Panc1 (cell line): ENCODE results near the gene GPRC6A.

Source experiments
- CTCF ChIP-seq: fragments of 450-650 bp; IDR thresholded peaks from 2 replicates; pipeline ENCODE4 v1.5.1; 2017; ENCODE audit warnings: mild to moderate bottlenecking
- POLR2AphosphoS5 ChIP-seq: IDR thresholded peaks from 2 replicates; pipeline ENCODE4 v1.6.1; 2012; ENCODE audit warnings: mild to moderate bottlenecking, low read depth, low read length, moderate library complexity
- REST ChIP-seq, 2 experiments: IDR thresholded peaks; 2 replicates each; pipeline ENCODE4 v1.6.1; 2011 to 2012; ENCODE audit warnings: low read depth in 2 of 2, control low read depth in 1 of 2, low read length in 1 of 2, mild to moderate bottlenecking in 1 of 2, moderate library complexity in 1 of 2; ENCODE audit not compliant: insufficient read depth in 1 of 2
- SIN3A ChIP-seq: IDR thresholded peaks from 2 replicates; pipeline ENCODE4 v1.6.1; 2012; ENCODE audit warnings: low read depth, mild to moderate bottlenecking, low read length, moderate library complexity, borderline replicate concordance; ENCODE audit not compliant: insufficient read depth
- TCF7L2 ChIP-seq: IDR thresholded peaks from 2 replicates; pipeline ENCODE4 v1.6.1; 2011; ENCODE audit warnings: mild to moderate bottlenecking, low read depth, low read length, inconsistent platforms

GRCh38 chr6:116859264-116859663, 30.4 kb upstream of the GPRC6A start:
- TF ChIP-seq CTCF (no peak), POLR2AphosphoS5 (no peak), TCF7L2 (no peak), REST (IDR thresholded peaks at IDR 0.05; ENCODE audit: insufficient read depth in 1 of 2, low read depth in 2 of 2, low read length in 1 of 2) (no peak), SIN3A (no peak)
